NAMALWA (cell line): Measurements from ENCODE around the gene COX7A2L.
"Not testable (repeated sequence)": the region's sequence is repeated elsewhere in the genome, so short reads cannot be mapped to it uniquely, and the experiment has no call there.

ENCODE experiments used
- DNase-seq: peaks from one replicate; pipeline ENCODE4 v3.0.0-alpha.2; 2015; ENCODE audit warnings: low spot score

The COX7A2L gene

GRCh38 chr2:42367835-42368234, 6.8 kb upstream of the COX7A2L start:
- DNase-seq = no peak

GRCh38 chr2:42366411-42366810, 5.4 kb upstream of the COX7A2L start:
- DNase-seq = no peak

- DNase-seq = no peak
Observed at GRCh38 chr2:42364658-42365057, 3.6 kb upstream of the COX7A2L start.

- DNase-seq = no peak
Observed at GRCh38 chr2:42363413-42363812, 2.4 kb upstream of the COX7A2L start.

GRCh38 chr2:42361728-42362283, 789 bp upstream of the COX7A2L start:
- DNase-seq = no peak

- peak; percentile 40 for DNase-seq
Observed at GRCh38 chr2:42360493-42360889, 526 bp downstream of the COX7A2L start.

GRCh38 chr2:42359965-42360483, 993 bp downstream of the COX7A2L start:
- DNase-seq = peak; percentile 66

GRCh38 chr2:42359304-42359964, 1.6 kb downstream of the COX7A2L start:
- DNase-seq = peak; percentile 37

- no peak for DNase-seq
Observed at GRCh38 chr2:42353792-42354429, 7.1 kb downstream of the COX7A2L start.

GRCh38 chr2:42351864-42352263, 9.2 kb downstream of the COX7A2L start:
- DNase-seq = no peak

GRCh38 chr2:42350434-42351063, 10.5 kb downstream of the COX7A2L start:
- DNase-seq = no peak

- DNase-seq = no peak
Observed at GRCh38 chr2:42348113-42348805, 12.8 kb downstream of the COX7A2L start.

- not testable (repeated sequence) for DNase-seq
Observed at GRCh38 chr2:42347518-42347917, 13.5 kb downstream of the COX7A2L start.

- DNase-seq = not testable (repeated sequence)
Observed at GRCh38 chr2:42346856-42347255, 14.2 kb downstream of the COX7A2L start.

- no peak for DNase-seq
Observed at GRCh38 chr2:42345986-42346385, 15.0 kb downstream of the COX7A2L start.

- no peak for DNase-seq
Observed at GRCh38 chr2:42342795-42343241, 18.2 kb downstream of the COX7A2L start.

- DNase-seq = no peak
Observed at GRCh38 chr2:42342061-42342794, 18.8 kb downstream of the COX7A2L start.

GRCh38 chr2:42340938-42341636, 19.9 kb downstream of the COX7A2L start:
- DNase-seq = no peak

GRCh38 chr2:42340045-42340937, 20.7 kb downstream of the COX7A2L start:
- DNase-seq = no peak
